GM19372 (cell line): ENCODE results near the gene BCDIN3D.
"Not testable (repeated sequence)": the region's sequence is repeated elsewhere in the genome, so short reads cannot be mapped to it uniquely, and the experiment has no call there.

ENCODE experiments used
- ATAC-seq: cut with Tn5 transposase; IDR thresholded peaks from one replicate; pipeline ENCODE4 v1.9.1; 2021; ENCODE audit warnings: mild to moderate bottlenecking, low read depth, moderate library complexity; ENCODE audit not compliant: unreplicated experiment

The BCDIN3D gene

DNA sequence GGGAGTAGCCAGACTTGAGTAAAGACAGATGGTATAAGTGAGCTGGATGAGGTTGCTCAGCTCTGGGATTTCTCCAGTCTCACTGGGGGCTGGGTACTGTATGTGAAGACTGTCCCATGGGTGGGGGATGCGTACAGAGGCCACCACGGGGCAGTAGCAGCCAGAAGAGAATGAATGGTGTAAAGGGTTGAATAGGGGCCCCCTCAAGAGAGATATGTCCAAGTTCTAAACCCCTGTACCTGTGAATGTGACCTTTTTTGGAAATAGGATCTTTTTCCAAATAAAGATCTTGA lies 21.8 kb upstream of the BCDIN3D start:
- no peak for ATAC-seq

DNA sequence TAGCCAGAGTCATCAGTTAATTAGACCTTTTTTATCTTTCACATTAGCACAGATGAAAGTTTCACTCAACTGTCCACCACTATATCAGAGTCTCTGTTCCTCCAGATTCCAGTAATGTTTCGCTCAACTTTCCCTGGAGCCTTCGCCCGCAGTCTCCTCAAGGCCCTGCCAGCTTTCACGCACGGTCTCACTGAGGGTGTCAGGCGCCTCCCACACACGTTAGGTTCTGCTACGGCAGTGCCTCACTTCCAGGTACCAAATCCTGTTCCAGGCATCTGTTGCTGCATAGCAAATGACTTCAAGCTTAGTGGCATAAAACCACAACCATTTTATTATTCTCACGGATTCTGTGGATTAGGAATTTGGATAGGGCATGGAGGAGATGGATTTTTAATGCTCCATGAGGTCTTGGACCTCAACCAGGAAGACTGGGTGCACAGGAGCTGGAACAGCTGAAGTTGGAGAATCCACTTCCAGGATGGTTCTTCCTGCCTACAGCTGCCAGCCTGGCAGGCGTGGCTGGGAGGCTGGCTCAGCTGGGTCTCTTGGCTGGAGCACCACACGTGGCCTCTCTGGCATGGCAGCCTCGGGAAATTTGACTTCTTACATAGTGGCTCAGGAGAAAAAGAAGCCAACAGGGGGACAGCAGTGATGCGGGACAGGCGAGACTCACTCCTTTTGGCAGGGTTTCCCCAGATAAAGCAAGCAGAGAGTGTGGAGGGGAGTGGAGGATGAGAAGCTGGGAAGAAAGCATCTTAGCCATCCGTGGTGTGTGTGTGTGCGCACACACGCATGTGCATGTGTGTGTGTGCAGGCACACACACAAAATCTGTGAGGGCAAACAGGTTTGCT lies 21.3 kb upstream of the BCDIN3D start:
- ATAC-seq = no peak

- ATAC-seq = not testable (repeated sequence)
Observed at GRCh38 chr12:49860921-49861320, 18.0 kb upstream of the BCDIN3D start.

GRCh38 chr12:49855890-49856289 lies 13.0 kb upstream of the BCDIN3D start:
- not testable (repeated sequence) for ATAC-seq

DNA sequence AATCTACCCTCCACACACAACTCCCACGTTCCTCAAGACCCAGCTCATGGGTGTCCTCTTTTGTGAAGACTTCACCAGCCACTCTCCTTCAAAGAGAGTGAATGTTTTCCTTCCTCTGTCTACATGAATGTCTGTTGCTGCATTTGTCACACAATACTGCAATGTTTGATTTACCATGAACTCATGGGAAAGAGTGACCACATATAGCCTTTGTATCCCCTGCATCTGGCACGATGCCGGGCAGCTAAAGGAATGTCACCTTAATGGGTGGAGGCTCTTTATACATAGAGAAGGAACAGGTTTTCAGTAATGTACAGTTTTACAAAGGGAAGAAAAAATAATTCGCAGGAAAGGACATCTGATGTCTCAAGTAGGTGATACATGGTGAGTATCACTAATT lies 12.1 kb upstream of the BCDIN3D start:
- no peak for ATAC-seq

GRCh38 chr12:49853671-49854070 lies 10.8 kb upstream of the BCDIN3D start:
- ATAC-seq = no peak

GRCh38 chr12:49847161-49847560 lies 4.3 kb upstream of the BCDIN3D start:
- no peak for ATAC-seq

DNA sequence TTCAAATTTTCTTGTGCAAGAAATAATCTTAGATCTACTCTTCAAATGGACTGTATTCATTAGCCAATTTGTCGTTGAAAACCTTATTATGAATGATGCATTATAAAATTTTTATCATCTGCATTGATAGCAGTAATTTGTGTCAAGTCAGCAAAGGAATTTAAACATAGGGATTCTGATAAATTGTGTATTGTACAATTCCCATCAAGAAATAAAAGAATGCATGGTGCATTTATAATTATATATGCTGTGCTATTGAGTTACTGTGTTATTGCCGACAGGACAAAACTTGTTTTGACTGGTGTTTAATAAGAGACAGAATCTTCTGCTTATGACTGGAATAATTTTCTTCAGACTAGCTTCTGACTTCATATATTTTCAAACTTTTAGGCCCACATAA lies 3.1 kb upstream of the BCDIN3D start:
- no peak for ATAC-seq

DNA sequence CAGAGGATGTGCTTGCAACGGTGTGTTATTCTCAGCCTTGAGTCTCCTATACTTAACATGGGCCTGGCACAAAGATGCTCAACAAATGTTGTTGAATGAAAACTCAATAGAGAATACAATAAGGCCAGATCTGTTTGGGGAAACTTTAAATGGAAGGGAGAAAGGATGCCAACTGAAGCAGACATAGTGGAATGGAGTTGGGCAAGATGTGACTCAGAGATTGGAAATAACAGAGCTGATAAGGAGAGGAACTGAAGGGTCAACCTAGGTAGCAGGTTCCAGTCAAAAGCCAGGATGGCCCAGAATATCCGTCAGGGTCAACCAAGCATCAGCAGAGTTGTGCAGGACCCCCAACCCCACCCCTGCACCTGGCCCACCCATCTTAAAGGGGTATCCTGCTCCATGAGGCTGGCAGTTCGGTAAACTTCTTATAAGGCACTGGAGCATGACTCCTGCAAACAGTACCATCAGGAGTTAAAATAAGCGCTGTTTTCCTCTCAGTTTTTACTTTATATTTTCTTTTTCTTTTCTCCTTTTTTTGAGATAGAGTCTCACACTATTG lies 1.1 kb upstream of the BCDIN3D start:
- no peak for ATAC-seq

- no peak for ATAC-seq
Observed at GRCh38 chr12:49843411-49843810, 505 bp upstream of the BCDIN3D start.

DNA sequence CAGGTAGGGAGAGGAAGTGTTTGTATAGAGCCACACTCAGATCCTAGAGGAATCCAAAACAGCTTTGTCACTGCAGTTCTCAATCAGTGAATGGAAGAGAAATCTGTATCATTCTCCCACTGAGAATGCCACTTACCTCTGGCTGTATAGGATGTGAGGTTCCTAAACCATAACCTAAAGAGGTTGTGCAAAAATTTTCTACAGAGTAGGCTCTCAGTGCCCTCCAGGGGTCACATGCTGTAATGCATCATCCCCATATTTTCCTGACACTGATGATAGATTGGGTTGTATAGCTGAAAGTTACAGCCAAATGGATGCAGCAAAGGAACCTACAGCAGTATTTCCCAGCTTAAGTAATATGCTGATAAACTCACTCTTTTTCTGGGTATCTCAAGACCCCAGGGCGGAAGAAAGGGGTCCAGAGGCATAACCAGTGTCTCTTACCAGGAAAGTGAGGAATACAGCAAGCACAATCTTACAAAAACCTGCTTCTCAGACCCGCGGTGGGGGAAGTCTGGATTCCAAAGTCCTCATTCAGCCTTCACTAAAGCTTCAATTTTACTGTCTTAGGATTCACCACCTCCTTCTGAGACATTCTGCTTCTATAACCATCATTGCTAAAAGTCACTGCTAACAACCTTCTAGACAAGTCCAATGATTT lies 3.8 kb downstream of the BCDIN3D start:
- no peak for ATAC-seq

GRCh38 chr12:49832836-49833421 lies 10.0 kb downstream of the BCDIN3D start:
- no peak for ATAC-seq

DNA sequence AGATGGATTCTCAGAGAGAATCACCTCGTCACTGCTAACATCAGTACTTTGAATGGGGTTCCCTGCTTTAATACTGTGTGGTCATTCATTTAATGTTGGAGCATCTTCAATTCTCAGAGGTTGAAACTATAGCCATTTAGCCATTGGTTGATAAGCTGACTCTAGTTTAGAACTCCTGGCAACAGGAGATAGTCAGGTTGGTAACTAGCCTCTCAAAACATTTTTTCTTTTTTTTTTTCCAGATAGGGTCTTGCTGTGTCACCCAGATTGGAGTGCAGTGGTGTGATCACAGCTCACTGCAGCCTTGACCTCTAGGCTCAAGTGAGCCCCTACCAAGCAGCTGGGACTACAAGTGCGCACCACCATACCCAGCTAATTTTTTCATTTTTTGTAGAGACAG lies 11.2 kb downstream of the BCDIN3D start:
- no peak for ATAC-seq

DNA sequence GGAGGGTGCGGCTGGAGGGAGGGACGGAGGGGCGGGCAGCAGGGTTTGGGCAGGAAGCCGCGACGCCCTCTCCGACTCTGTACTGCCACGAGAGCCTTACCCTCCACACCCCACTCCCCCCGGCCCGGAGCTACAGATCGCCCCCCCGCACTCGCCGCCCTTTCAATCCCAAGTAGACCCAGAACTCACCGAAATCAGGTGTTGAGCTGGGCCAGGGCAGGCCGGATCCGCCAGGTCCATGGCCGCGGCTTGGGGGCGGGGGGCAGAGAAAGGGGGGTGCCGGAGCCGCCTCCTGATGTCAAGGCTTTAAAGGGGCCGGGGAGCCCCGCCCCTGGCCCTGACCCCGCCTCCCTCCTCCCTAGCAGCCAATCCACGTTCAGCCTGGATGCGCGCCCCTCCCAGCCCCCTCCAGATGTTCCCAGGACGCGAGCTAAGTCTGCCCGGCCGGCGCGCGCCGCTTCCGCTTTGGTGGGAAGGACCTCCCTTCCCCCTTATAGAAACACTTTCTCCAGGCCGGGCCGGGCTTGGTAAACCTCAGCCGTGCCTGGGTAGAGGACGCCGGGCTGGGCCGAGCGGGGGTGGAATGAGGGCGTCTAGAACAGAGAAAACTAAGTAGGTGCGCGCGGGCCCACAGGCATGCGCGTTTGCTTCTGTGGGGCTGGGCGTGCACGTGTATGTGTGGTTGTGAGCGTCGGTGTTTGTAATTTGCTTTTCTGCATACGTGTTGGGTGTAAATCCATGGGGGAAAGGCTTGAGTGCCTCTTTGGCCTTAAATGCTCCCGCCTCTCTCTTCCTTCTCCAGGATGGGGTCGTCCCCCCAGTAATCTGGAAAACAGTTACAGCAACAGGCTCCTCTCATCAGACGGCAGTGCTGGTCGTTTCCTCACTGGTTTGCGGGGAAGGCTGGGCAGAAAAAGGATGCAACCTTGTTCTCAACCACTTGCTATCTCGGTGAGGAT lies 14.5 kb downstream of the BCDIN3D start, which contains the start of gene NCKAP5L:
NCKAP5L (minus strand) TSS at position 281 of the 959 bp plus-strand sequence. CDS start 24,369 bp downstream, outside the sequence.
- ATAC-seq = peak; percentile 84

- no peak for ATAC-seq
Observed at GRCh38 chr12:49827401-49828099, 15.4 kb downstream of the BCDIN3D start.

DNA sequence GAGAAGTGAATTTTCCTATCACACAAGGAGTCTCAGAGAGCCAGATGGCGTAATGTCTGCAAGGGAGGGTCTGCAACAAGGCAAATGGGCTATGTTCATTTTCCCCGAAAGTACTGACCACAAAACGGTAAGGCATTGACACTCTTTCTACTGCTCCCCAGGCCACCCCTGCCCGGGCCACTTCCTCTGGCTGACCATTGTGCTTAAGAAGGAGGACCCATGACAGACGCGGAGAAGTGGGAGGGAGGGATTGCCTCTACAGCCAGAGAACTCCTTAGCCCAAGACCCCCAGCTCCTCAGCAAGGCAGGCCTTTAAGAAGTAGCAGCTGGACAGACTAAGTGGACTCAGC lies 15.9 kb downstream of the BCDIN3D start:
- ATAC-seq = no peak

DNA sequence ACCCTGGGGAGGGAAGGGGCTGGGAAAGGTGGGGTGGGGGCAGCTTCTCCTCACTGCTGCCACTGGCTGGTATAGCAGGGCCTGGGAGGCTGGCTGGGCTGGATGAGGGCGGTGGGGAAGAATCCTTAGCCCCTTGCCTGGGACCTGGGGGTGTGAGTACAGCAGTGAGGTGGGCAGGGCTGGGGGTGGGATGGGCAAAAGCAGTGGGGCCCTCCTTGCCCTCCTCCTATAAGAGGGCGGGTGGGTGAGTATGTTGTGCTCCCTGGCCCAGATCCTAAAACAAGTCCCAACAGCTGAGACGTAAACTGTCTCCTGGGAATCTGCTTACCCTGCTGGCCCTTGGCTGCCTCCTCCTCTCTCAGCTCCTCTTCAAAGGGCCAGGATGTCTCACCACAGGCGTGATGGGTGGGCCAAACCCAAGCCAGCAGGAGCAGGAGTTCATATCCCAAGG lies 16.9 kb downstream of the BCDIN3D start:
- no peak for ATAC-seq

DNA sequence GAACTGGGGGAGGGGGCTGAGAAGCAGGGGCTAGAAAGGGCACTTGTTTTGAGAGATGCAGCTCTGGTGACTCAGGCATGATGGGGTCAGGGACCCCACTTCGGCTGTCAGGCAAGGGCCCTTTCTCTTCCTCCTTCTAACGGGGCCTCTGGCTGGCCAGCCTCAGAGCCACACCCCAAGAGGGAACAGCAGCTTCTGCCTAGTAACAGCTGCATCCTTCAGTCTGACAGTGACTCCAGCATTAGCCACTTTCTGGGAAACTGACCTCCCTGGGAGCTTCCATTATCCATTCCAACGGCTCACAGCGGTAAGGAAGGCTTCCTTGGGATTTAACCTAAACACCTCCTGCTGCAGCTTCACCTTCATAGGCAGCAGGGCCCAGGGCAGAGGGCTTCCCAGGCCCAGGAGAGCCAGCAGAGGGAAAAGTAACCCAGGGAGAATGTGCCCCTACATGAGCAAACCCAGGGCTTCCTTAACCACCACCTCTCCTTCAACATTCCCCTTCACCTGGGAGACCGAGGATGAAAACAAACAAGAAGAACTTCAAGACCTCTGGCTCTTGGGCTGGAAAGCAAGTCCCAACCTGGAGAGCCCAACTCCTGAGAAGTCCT lies 17.4 kb downstream of the BCDIN3D start:
- no peak for ATAC-seq

DNA sequence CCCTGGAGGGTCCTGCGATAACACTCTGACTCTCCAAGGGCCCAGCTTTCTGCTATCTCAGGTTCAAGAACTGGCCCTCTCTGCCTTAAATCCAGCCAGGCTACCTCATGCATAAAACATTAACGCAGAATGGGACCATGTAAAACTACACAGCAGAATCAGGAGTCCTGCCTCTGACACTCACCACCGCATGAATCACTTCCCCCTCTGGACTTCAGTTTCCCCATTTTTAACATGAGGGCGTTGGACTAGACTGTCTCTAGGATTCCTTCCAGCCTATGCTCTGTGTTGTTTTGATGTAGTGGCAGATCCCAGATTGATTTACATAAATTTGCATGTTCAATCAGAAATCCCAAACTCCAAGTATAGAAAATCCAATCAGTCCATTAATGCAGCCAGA lies 18.0 kb downstream of the BCDIN3D start:
- no peak for ATAC-seq
